GM19463 (cell line): ENCODE results near the gene OR2AT4.
"Not testable (repeated sequence)": the region's sequence is repeated elsewhere in the genome, so short reads cannot be mapped to it uniquely, and the experiment has no call there.

Experiments
- ATAC-seq: cut with Tn5 transposase; IDR thresholded peaks from one replicate; pipeline ENCODE4 v1.9.1; 2021; ENCODE audit warnings: mild to moderate bottlenecking, moderate library complexity; ENCODE audit not compliant: unreplicated experiment

The OR2AT4 gene

DNA sequence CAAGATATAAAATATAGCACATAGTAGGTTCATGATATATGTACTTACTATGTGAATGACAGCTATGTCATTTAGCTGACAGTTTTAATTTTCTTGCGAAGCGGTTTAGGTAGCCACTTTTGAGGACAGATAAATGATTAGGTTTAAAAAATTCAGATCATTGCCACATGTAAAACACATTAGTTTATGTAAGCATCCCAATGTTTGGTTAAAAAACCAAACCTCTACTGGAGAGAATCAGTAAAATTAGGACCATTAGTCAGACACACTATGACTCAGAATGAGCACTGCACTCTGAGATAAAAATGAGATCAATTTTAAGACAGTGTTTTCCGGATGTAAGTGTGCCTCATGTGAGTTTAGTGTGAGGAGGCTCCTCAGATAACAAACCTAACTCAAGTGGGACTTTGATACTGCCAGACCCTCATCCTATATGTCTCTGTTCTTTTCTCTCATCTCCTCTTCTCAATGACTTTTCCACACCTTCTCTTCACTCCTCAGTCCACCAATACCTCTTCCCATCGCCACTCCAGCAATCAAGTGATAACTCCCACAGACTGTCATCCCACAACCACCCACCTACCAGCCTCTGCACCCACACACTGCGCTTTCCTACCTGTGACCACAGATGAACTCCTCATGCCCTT is 6.8 kb upstream of the OR2AT4 start:
- no peak for ATAC-seq

DNA sequence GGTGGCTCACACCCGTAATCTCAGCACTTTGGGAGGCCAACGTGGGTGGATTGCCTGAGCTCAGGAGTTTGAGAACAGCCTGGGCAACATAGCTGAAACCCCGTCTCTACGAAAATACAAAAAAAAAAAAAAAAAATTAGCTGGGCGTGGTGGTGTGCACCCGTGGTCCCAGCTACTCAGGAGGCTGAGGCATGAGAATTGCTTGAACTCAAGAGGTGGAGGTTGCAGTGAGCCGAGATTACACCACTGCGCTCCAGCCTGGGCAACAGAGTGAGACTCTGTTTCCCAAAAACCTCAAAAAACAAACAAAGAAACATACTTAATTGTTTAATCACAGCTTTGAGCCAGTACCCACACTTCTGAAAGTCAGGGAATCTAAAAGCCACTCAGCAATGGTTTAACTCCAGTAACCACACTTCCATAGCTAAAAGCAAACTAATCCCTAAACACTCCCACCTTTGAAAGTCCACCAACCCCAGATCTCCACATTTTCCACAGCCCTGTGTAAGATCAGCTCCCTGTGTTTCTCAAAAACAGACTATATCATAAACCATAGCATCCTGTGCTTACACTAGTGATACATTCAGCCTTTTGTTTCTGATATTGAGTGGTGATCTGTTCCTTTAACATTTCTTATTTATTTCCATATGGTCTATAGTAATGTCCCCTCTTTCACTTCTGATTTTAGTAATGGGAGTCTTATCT is 4.9 kb upstream of the OR2AT4 start:
- no peak for ATAC-seq

DNA sequence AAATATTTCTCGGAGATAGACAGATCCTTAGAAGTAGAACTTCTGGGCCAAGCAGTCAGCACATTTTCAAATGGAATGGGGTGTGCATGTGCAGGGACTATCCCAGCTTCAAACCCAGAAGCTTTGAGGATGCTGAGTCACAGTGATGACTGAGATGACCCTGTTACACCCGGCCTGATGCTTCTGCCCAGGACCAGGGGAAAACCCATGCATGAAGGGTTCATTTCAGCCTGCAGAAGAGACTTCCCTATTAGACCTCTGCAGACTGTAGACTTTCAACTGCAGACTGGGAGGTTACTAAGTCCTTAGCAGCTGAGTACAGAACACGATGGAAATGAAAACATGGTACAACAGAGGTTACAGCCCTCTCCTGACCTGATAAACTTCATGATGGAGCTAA is 3.6 kb upstream of the OR2AT4 start:
- ATAC-seq, result peak; percentile 95

DNA sequence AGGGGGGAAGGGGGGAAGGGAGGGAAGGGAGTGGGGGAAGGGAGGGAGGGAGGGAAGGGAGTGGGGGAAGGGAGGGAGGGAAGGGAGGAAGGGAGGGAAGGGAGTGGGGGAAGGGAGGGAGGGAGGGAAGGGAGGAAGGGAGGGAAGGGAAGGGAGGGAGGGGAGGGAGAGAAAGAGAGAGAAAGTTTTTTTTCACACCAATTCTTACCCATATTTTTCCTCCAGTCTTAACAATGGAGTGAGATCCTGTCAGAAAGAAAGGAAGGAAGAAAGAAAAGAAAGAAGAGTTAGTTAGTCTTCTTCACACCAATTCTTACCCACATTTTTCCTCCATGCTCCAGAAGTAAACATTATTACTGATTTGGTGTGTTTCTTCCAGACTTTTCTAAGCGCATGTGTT is 3.0 kb upstream of the OR2AT4 start:
- no peak for ATAC-seq

DNA sequence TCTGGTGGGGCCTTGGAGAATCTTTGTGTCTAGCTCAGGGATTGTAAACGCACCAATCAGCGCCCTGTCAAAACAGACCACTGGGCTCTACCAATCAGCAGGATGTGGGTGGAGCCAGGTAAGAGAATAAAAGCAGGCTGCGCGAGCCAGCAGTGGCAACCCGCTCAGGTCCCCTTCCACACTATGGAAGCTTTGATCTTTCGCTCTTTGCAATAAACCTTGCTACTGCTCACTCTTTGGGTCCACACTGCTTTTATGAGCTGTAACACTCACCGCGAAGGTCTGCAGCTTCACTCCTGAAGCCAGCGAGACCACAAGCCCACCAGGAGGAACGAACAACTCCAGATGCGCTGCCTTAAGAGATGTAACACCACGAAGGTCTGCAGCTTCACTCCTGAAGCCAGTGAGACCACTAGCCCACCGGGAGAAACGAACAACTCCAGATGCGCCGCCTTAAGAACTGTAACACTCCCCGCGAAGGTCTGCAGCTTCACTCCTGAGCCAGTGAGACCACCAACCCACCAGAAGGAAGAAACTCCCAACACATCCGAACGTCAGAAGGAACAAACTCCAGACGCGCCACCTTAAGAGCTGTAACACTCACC is 2.3 kb upstream of the OR2AT4 start:
- not testable (repeated sequence) for ATAC-seq

DNA sequence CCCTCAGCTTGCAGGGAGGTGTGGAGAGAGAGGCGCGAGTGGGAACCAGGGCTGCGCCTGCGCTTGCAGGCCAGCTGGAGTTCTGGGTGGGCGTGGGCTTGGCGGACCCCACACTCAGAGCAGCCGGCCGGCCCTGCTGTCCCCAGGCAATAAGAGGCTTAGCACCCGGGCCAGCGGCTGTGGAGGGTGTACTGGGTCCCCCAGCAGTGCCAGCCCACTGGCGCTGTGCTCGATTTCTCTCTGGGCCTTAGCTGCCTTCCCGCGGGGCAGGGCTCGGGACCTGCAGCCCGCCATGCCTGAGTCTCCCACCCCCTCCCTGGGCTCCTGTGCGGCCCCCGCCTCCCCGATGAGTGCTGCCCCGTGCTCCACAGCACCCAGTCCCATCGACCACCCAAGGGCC is 1.5 kb upstream of the OR2AT4 start:
- not testable (repeated sequence) for ATAC-seq

DNA sequence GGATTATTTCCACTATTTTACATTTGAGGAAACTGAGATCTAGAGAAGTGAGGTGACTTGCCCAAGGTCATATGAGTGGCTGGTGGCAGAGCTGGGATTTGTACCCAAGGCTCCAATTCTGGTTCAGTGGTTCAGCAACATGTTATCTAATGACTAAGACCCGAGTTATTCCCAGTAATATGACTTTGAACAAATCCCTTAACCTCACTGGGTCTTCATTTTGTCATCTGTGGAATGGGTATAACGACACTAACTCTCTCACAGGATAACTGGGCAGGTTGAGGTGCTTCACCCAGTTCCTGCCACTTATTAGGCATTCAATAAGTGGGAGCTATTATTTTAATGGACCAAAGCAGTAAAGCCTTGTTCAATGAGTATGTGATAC is 489 bp upstream of the OR2AT4 start:
- no peak for ATAC-seq

DNA sequence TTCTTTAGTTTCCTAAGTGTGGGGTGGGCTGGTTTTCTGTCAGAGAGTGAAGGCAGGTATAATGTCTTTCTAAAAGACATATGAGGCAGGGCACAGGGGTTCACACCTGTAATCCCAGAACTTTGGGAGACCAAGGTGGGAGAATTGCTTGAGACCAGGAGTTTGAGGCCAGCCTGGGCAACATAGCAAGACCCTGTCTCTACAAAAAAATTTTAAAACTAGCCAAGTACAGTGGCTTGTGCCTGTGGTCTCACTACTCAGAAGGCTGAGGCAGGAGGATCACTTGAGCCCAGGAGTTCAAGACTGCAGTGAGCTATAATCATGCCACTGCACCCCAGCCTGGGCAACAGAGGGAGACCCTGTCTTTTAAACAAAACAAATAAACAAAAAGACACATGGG is 2.3 kb downstream of the OR2AT4 start:
- not testable (repeated sequence) for ATAC-seq

DNA sequence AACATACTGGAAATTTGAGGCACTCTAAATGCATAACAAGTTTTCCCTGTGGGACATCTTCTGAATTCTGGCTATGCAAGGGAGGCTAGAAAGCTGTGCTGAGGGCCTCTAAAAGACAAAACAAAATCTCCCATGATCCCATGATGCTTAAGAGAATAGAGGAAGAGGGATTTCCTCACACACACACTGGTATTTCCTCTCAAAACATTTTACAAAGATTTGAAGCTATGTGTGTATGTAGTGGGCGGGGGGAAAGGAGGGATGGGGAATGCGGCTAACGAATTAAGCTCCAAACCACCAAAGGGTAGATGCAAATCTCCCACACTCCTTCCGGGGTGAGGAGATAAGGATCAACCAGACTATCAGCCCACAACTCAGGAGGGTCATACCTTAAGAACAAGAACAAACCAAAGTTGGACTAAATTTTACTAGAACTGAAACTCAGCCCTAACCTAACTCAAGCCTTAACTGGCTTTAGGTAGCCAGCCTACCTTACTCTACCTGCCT is 6.0 kb downstream of the OR2AT4 start:
- no peak for ATAC-seq

DNA sequence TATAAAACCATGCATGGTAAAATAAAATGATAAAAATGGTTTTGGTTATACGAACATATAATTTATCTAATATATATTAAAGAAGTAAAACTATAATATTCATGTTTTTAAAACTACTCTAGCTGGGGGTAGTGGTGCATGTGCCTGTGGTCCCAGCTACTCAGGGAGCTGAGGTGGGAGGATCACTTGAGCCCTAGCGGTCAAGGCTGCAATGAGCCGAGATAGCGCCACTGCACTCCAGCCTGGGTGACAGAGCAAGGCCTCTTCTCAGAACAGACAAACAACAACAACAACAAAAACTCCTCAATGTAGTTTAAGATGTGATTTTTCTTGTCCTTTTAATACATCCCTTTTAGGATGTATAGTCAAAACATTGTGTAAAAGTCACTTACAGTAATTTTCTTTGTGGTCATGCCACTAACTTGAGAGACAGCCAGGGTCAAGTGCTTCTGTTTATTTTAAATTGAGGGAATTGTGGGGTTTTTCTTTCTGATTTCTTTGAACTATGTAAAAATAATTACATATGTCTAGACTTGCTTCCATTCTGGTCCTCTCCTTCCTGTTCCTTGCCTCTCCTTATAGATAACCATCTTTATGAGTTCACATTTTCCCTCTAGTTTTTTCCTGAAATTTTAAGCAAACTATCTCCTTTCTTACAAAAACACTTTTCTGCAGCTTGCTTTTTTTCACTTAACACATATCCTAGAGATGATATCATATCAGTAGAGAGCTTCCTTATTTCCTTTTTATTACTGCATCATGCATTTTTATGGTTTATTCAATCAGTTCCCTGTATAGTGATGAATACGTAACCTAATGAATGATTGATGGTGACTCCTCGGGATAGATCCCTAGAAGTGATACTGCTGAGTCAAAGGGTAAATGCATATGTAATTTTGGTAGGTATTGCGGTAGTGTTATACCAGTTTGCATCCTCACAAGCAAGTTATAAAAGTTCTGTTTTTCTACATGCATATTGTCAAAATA is 9.1 kb downstream of the OR2AT4 start:
- ATAC-seq, result no peak

DNA sequence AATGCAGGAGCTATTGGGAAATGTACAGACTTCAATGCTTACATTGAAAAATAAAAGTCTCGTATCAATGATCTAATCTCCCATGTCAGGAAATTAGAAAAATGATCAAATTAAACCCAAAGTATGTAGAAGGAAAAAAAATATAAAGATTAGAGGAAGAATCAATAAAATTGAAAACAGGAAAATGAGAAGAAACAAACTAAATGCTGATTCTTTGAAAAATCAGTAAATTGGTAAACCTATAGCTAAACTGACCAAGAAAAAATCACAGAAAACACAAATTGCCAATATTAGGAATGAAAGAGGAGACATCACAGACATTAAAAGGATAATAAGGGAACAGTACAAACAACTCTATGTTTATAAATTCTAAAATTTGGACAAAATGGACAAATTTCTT is 11.8 kb downstream of the OR2AT4 start:
- ATAC-seq, result no peak

DNA sequence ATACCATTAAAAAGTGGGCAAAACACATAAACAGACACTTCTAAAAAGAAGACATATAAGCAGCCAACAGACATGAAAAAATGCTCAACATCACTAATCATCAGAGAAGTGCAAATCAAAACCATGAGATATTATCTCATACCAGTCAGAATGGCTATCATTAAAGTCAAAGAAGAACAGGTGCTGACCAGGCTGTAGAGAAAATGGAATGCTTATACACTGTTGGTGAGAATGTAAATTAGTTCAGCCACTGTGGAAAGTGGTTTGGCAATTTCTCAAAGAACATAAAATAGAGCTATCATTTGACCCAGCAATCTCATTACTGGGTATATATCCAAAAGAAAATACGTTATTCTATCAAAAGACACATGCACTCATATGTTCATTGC is 13.5 kb downstream of the OR2AT4 start:
- no peak for ATAC-seq

DNA sequence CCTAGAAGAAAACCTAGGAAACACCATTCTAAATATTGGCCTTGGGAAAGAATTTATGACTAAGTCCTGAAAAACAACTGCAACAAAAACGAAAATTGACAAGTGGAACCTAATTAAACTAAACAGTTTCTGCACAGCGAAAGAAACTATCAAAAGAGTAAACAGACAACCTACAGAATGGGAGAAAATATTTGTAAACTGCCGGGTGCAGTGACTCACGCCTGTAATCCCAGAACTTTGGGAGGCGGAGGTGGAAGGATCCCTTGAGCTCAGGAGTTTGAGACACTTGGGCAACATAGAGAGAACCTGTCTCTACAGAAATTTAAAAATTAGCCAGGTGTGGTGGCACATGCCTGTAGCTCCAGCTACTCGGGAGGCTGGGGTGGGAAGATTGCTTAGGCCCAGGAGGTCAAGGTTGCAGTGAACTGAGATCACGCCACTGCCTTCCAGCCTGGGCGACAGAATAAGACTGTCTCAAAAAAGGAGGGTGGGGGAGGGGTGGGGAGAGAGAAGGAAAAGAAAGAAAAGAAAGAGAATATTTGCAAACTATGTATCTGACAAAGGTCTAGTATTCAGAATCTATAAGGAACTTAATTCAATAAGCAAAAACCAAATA is 14.0 kb downstream of the OR2AT4 start:
- ATAC-seq, result no peak

DNA sequence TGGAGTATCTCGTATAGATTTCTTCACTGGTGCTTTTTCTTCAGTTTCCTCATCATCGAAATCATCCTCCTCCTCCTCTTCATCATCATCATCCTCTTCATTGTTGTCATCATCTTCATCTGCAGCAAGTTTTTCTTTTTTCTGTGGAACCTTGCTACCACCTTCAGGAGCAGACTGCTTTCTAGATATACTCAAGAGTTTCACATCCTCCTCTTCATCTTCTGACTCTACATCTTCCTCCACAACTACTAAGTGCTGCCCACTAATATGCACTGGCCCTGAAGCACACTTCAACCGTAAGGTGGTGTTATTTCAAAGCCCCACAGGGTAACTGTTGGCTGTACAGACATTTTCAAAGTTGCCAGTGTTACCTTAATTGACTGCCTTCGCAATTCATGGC is 17.1 kb downstream of the OR2AT4 start:
- no peak for ATAC-seq

DNA sequence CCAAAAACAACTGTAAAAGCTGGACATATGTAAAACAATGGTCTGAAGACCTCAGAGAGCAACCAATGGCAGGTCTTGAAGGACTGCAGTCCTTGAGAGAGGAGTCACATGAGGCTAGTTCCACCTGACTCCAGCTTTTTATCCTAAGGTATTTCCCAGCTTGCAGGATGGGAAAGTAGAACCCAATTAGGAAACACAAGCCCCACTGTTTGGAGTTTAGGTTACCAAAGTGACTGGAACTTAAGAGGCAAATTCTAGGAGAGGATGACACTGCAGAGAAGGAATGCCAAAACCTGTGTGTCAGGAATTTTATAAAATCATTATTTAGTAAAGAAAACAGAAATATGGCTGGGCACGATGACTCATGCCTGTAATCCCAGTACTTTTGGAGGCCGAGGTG is 18.4 kb downstream of the OR2AT4 start:
- no peak for ATAC-seq

DNA sequence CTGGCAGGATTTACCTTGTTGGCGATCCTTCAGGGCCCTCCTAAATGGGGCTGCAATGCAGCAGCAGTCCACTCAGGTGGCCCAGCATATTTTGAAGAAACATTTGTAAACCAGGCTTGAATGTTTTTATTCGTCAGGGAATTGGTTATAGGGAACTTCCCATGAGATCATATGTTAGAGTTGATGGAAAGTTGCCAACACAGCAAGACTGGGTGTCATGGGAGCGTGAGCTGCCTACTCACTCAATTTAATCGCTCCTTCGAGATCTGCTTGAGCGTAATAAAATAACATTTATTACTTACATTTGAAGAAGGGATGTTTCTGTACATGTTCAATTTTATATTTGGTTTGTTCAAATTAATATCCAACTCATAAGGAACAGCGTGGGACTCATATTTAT is 19.4 kb downstream of the OR2AT4 start:
- no peak for ATAC-seq

DNA sequence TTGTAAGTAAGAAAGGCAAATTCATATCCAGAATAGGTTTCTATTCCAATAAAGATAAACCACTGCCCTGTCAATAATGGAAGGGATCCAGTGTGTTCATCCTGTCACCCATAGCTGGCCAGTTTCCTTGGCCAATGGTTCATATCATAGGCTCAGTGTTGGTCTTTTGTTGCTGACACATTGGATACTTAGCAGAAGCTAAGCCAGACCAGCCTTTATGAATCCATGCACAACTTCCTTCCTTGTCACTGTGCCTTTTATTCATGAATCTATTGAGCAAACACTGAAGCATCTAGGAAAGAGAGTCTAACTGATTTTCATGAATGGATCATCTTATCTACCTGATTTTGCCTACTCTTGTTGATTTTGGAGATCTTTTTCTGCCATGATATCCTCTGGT is 20.0 kb downstream of the OR2AT4 start:
- ATAC-seq, result no peak

DNA sequence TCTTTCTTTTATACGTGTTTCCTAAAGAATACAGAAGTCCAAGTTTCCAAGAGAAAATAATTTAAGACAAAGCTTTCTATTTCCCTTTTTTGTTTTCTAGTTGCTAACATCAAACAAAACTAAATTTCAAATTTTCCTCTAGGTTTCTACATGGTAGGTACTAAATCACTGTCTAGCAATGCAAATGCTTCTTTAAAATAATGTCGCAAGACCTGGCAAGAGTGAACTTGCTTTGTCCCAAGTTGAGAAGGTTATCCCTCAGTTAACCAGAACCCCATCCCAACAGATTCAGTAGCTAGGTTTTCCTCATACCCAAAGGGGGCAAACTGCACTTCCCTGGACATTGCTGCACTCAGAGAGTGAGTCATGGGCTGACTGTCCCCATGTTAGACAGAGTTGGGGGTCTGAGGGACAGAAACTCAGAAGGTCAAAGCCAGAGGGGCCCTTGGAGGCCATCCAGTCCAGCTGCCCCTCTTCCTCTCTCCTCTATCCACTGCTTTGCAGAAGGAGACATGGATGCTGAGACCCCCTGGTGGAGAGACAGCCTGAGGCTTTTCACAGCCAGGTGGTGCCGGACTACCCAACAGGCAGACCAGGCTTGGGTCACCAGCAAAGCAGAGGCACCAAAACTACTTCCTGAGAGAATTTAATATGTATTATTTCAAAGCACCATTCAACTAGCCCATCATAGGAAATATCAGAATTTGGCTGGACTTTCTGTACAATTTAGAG is 23.1 kb downstream of the OR2AT4 start:
- no peak for ATAC-seq

DNA sequence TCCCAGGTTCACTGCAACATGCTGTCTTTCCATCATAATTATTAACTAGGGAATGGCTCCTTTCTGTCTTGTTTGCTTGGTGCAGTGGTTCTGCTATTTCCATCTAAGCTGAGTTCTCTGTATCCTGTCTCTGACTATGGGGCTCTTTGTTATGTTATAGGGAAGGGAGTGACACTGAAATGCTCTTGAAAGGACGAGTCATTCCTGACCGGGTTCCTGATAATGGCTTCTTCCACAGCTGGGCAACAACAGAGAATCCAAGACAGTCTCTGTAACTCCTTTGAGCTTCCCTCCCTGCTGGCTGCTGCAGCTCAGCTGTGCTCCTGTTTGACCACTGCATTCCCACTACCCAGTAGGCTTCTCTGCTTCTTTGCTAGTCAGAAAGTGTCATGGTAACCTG is 24.1 kb downstream of the OR2AT4 start:
- no peak for ATAC-seq

DNA sequence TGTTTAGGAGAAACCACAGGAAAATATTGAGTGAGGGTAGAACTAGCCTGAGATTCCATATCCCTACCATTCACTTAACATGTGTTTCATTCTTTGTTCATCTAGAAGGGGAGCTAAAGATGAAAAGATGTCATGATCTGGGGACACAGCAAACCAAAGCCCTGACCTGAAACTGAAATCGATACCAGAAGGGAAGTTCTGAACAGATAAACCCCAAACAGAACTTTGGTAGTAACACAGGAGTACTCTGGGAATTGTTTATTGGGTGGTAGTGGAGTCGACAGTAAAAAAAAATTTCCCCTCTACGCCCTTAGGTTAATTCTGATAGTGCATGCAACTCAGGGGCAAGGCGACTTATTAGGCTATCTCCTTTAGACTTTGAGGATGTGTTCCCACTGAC is 27.2 kb downstream of the OR2AT4 start:
- ATAC-seq, result no peak
